PC-3 (cell line): ENCODE measurements around the gene SLC7A6. TPM values are rescaled to one million over a fixed set of nuclear protein-coding genes. Genes with fewer than 3 reads are reported as not detected.

Experiments used
- ATAC-seq: fragments of 200-7000 bp; cut with Tn5 transposase; 2 replicates; pipeline ENCODE4 v1.9.1; 2020; ENCODE audit warnings: mild to moderate bottlenecking, moderate library complexity
- BruUV-seq: library from RNA; stranded (reverse); fragments of 400-500 nt; replicated peaks from 2 replicates; lab custom pipeline; 2021; lab: Mats Ljungman, UMichigan
- CTCF ChIA-PET: fragments of 300-600 bp; sonication (Branson Sonifier 250); formaldehyde crosslinking; loops from one replicate; lab custom pipeline; 2022; ENCODE audit warnings: antibody characterized with exemption; lab: Charles Lee
- POLR2A ChIA-PET: fragments of 300-600 bp; sonication (Branson Sonifier 250); formaldehyde crosslinking; loops from one replicate; lab custom pipeline; 2022; ENCODE audit warnings: antibody characterized with exemption; ENCODE audit not compliant: unreplicated experiment; lab: Charles Lee
- DNase-seq: peaks from one replicate; pipeline ENCODE4 v3.0.0-alpha.2; 2015
- H2AFZ ChIP-seq: fragments of 300-600 bp; sonication (generic); 2 replicates; pipeline ENCODE4 v1.6.0; 2016; ENCODE audit warnings: antibody characterized with exemption, low read length
- H3F3A ChIP-seq: fragments of 300-600 bp; sonication (generic); one replicate; pipeline ENCODE4 v1.6.0; 2017; ENCODE audit warnings: antibody characterized with exemption, low read length, control low read depth, mild to moderate bottlenecking; ENCODE audit not compliant: unreplicated experiment
- H3K27ac ChIP-seq: fragments of 300-600 bp; sonication (generic); 2 replicates; pipeline ENCODE4 v1.5.1; 2016; ENCODE audit warnings: mild to moderate bottlenecking, low read length
- H3K27me3 ChIP-seq: fragments of 300-600 bp; sonication (generic); 2 replicates; pipeline ENCODE4 v1.6.1; 2016; ENCODE audit warnings: low read length, mixed read lengths
- H3K36me3 ChIP-seq: fragments of 300-600 bp; sonication (generic); 2 replicates; pipeline ENCODE4 v1.6.1; 2016; ENCODE audit warnings: low read depth, mixed run types, low read length, mixed read lengths
- H3K4me1 ChIP-seq: fragments of 300-600 bp; sonication (generic); 2 replicates; pipeline ENCODE4 v1.5.1; 2016; ENCODE audit warnings: low read length; ENCODE audit not compliant: insufficient read depth
- H3K4me2 ChIP-seq: fragments of 300-600 bp; sonication (generic); 2 replicates; pipeline ENCODE4 v1.6.0; 2016; ENCODE audit warnings: low read length
- H3K4me3 ChIP-seq: fragments of 300-600 bp; sonication (generic); 2 replicates; pipeline ENCODE4 v1.5.1; 2016; ENCODE audit warnings: mild to moderate bottlenecking, low read length, mixed read lengths
- H3K79me2 ChIP-seq: fragments of 300-600 bp; sonication (generic); 2 replicates; pipeline ENCODE4 v1.6.1; 2017; ENCODE audit warnings: low read length, mixed read lengths
- H3K9ac ChIP-seq: fragments of 300-600 bp; sonication (generic); 2 replicates; pipeline ENCODE4 v1.6.0; 2016; ENCODE audit warnings: mild to moderate bottlenecking, low read length
- H3K9me2 ChIP-seq: fragments of 300-600 bp; sonication (generic); replicated peaks from 2 replicates; pipeline ENCODE4 v1.6.1; 2016; ENCODE audit warnings: mixed run types, low read length, mixed read lengths
- H3K9me3 ChIP-seq: fragments of 300-600 bp; sonication (generic); 2 replicates; pipeline ENCODE4 v1.6.1; 2016; ENCODE audit warnings: low read length, mixed read lengths
- H4K20me1 ChIP-seq: fragments of 300-600 bp; sonication (generic); 2 replicates; pipeline ENCODE4 v1.6.1; 2016; ENCODE audit warnings: low read length, mixed read lengths
- CTCF ChIP-seq: fragments of 300-600 bp; sonication (generic); conservative IDR thresholded peaks from 2 replicates; pipeline ENCODE4 v1.5.1; 2017; ENCODE audit warnings: antibody characterized with exemption, low read depth, mild to moderate bottlenecking, low read length
- EZH2 ChIP-seq: fragments of 300-600 bp; sonication (generic); IDR thresholded peaks from one replicate; pipeline ENCODE4 v1.6.1; 2017; ENCODE audit warnings: antibody characterized with exemption, mild to moderate bottlenecking, low read length; ENCODE audit not compliant: unreplicated experiment
- EZH2phosphoT487 ChIP-seq: fragments of 300-600 bp; sonication (generic); IDR thresholded peaks from 2 replicates; pipeline ENCODE4 v1.6.1; 2018; ENCODE audit warnings: mild to moderate bottlenecking, antibody characterized with exemption, low read length, borderline replicate concordance
- intact Hi-C: fragments of 100-400 bp; cut with micrococcal nuclease; formaldehyde crosslinking; loops from 2 replicates; pipeline ENCODE4 v1.9.0; 2023
- total RNA-seq: library from RNA; depleted of rRNA; stranded (reverse); fragments of >200 nt; gene quantifications from 2 replicates; pipeline ENCODE4 v1.2.3, GENCODE V29; 2014

The SLC7A6 gene
- total RNA-seq, 1 experiment from 2014 or later, result 24.7 TPM

GRCh38 chr16:68219725-68220351 is 44.5 kb upstream of the SLC7A6 start:
- Histone ChIP-seq H3K4me2 (no peak overlapping the region), H3K27ac (no peak overlapping the region), H3K9me3 (no peaks in the 10 kb centered on the region), H2AFZ (no peak overlapping the region), H3K36me3 (no peaks in the 10 kb centered on the region), H3K27me3 (no peaks in the 10 kb centered on the region), H3K9ac (no peak overlapping the region), H3K4me3 (no peak overlapping the region), H3K9me2 (no peaks in the 10 kb centered on the region), H3K4me1 (no peaks in the 10 kb centered on the region), H3F3A (no peaks in the 10 kb centered on the region), H3K79me2 (no peaks in the 10 kb centered on the region), H4K20me1 (no peaks in the 10 kb centered on the region)
- intact Hi-C loops, result no loop called here
- ChIA-PET POLR2A (no interaction called here), CTCF (no interaction called here)
- no peak for TF ChIP-seq CTCF
- no peak for TF ChIP-seq EZH2phosphoT487
- TF ChIP-seq EZH2, result no peak
- ATAC-seq (no peak), DNase-seq (no peak)
- BruUV-seq, result no TSS peak

- no peaks in the 10 kb centered on the region for H4K20me1 ChIP-seq
- TF ChIP-seq CTCF, result no peak
- no peak for TF ChIP-seq EZH2phosphoT487
- no peak for TF ChIP-seq EZH2
- no peak overlapping the region for H3K27ac ChIP-seq
- H3K9ac ChIP-seq, result no peak overlapping the region
- no peak for ATAC-seq
- H3K36me3 ChIP-seq, result no peaks in the 10 kb centered on the region
- no peaks in the 10 kb centered on the region for H3K79me2 ChIP-seq
- H3F3A ChIP-seq, result no peaks in the 10 kb centered on the region
- ChIA-PET CTCF (no interaction called here), POLR2A (no interaction called here)
- H3K9me2 ChIP-seq, result no peaks in the 10 kb centered on the region
- no peak overlapping the region for H2AFZ ChIP-seq
- H3K9me3 ChIP-seq, result no peaks in the 10 kb centered on the region
- H3K4me2 ChIP-seq, result no peak overlapping the region
- no peak overlapping the region for H3K4me3 ChIP-seq
- DNase-seq, result no peak
- intact Hi-C loops, result no loop called here
- no peaks in the 10 kb centered on the region for H3K27me3 ChIP-seq
- BruUV-seq, result no TSS peak
- H3K4me1 ChIP-seq, result no peaks in the 10 kb centered on the region
These were observed 41.3 kb upstream of the SLC7A6 start for GRCh38 chr16:68223072-68223471.

GRCh38 chr16:68226116-68226515 is 38.2 kb upstream of the SLC7A6 start:
- no peak overlapping the region for H3K27ac ChIP-seq
- peaks cover 17% of the 10 kb centered on the region for H3K36me3 ChIP-seq
- no peak for DNase-seq
- H3K4me1 ChIP-seq, result no peaks in the 10 kb centered on the region
- intact Hi-C loops, result no loop called here
- H3K9me3 ChIP-seq, result no peaks in the 10 kb centered on the region
- ChIA-PET CTCF (no interaction called here), POLR2A (no interaction called here)
- BruUV-seq, result no TSS peak
- H3K4me2 ChIP-seq, result no peak overlapping the region
- H3F3A ChIP-seq, result no peaks in the 10 kb centered on the region
- no peak for TF ChIP-seq CTCF
- TF ChIP-seq EZH2, result no peak
- no peak for TF ChIP-seq EZH2phosphoT487
- peaks cover 14% of the 10 kb centered on the region; the same call in 1 of the 2 replicates for H4K20me1 ChIP-seq
- 0 out of 2 replicates have a peak, but pooled peaks cover 7% of the 10 kb centered on the region for H3K79me2 ChIP-seq
- no peaks in the 10 kb centered on the region for H3K9me2 ChIP-seq
- H3K9ac ChIP-seq, result no peak overlapping the region
- ATAC-seq, result no peak
- H2AFZ ChIP-seq, result no peak overlapping the region
- H3K4me3 ChIP-seq, result no peak overlapping the region
- no peaks in the 10 kb centered on the region for H3K27me3 ChIP-seq
